NT2/D1 (cell line): ENCODE data around the gene PPP1R12B.

ENCODE experiments used
- DNase-seq: peaks from one replicate; pipeline ENCODE4 v3.0.0-alpha.2; 2011; ENCODE audit warnings: low read depth, low spot score
- H3K27me3 ChIP-seq: 2 replicates; pipeline ENCODE4 v1.6.0; 2011; ENCODE audit warnings: mild to moderate bottlenecking; ENCODE audit not compliant: insufficient read length, insufficient read depth
- H3K36me3 ChIP-seq: 2 replicates; pipeline ENCODE4 v1.6.1; 2011; ENCODE audit warnings: mild to moderate bottlenecking, low read length, mixed read lengths; ENCODE audit not compliant: insufficient read depth, insufficient read length
- H3K4me1 ChIP-seq: 2 replicates; pipeline ENCODE4 v1.5.1; 2011; ENCODE audit not compliant: insufficient read depth, insufficient read length
- H3K4me3 ChIP-seq: 2 replicates; pipeline ENCODE4 v1.5.1; 2011; ENCODE audit warnings: low read depth; ENCODE audit not compliant: insufficient read length
- H3K9ac ChIP-seq: 2 replicates; pipeline ENCODE4 v1.6.0; 2011; ENCODE audit warnings: low read depth; ENCODE audit not compliant: insufficient read length
- H3K9me3 ChIP-seq: 2 replicates; pipeline ENCODE4 v1.5.1; 2011; ENCODE audit warnings: mild to moderate bottlenecking, low read length; ENCODE audit not compliant: insufficient read depth
- SUZ12 ChIP-seq: IDR thresholded peaks from 2 replicates; pipeline ENCODE4 v1.6.1; 2011; ENCODE audit not compliant: insufficient read length, insufficient read depth; ENCODE audit errors: extremely low read depth
- YY1 ChIP-seq: IDR thresholded peaks from 2 replicates; pipeline ENCODE4 v1.6.1; 2011; ENCODE audit not compliant: insufficient read length, insufficient read depth
- ZNF274 ChIP-seq: IDR thresholded peaks from 2 replicates; pipeline ENCODE4 v1.6.1; 2011; ENCODE audit warnings: mild to moderate bottlenecking, low read depth, low read length

PPP1R12B gene

GRCh38 chr1:202639500-202639899, 291.0 kb downstream of the PPP1R12B start:
- Histone ChIP-seq H3K27me3 (peaks cover 29% of the 10 kb centered on the region), H3K9ac (peak overlapping the region; percentile 14), H3K9me3 (no peaks in the 10 kb centered on the region), H3K4me3 (no peak overlapping the region), H3K36me3 (no peaks in the 10 kb centered on the region), H3K4me1 (peaks cover 24% of the 10 kb centered on the region)
- TF ChIP-seq ZNF274: no peak
- TF ChIP-seq YY1: no peak
- no peak for TF ChIP-seq SUZ12
- no peak for DNase-seq

- TF ChIP-seq SUZ12 (no peak), ZNF274 (no peak), YY1 (no peak)
- DNase-seq: no peak
- Histone ChIP-seq H3K4me3 (peak overlapping the region; percentile 63), H3K4me1 (peaks cover 34% of the 10 kb centered on the region), H3K9me3 (no peaks in the 10 kb centered on the region), H3K9ac (peak overlapping the region; percentile 82), H3K27me3 (peaks cover 56% of the 10 kb centered on the region), H3K36me3 (no peaks in the 10 kb centered on the region)
These were observed 293.7 kb downstream of the PPP1R12B start for GRCh38 chr1:202642212-202642611.
